Retinal pigment epithelial cell (primary cell): ENCODE measurements around the gene TBCD.

Source experiments
- DNase-seq: peaks from one replicate; pipeline ENCODE4 v3.0.0-alpha.2; 2010; ENCODE audit warnings: low read depth
- H3K4me3 ChIP-seq: 2 replicates; pipeline ENCODE4 v1.5.1; 2011; ENCODE audit warnings: mild to moderate bottlenecking, low read length, control low read depth, moderate library complexity
- TF ChIP-seq, protein P1 (sequence below): conservative IDR thresholded peaks from 2 replicates; pipeline ENCODE4 v1.5.1; 2011; ENCODE audit warnings: low read depth, low read length, control low read depth, inconsistent platforms

The TBCD gene

DNA sequence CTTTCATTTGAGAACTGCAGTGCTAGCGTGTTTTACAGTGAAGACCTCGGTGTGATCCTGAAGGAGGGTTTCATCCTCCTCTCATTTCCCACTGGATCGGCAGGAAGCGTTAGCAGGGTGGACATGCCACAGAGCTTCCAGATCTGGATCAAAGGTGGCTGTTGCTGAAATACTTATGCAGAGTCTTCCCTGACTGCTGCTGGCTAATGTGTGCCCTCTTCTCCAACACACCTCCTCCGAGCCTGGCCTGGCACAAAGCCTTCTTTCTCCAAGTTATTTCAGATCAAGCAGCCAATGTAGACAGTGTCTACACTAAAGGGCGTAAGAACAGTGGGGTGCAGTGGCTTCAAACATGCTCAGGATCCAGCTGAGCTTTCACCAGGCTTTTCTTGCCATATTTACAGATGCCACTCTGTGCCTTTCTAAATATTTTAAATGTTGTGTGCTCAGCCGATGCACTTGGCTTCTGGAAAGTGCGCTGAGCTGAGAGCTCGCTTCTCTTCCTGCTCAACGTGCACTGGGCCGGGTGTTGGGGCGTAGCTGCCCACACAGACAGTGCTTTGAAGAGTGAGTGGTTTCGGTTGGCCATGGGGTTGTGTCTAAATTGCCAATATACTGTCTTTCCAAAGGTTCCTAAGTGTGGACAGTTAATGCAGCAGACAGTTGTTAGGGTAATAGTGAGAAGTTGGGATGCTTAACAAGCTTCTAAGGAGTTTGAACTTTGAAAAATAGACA lies 85.9 kb downstream of the TBCD start:
- no peak for DNase-seq
- H3K4me3 ChIP-seq = no peak overlapping the region
- TF ChIP-seq, protein P1, sequence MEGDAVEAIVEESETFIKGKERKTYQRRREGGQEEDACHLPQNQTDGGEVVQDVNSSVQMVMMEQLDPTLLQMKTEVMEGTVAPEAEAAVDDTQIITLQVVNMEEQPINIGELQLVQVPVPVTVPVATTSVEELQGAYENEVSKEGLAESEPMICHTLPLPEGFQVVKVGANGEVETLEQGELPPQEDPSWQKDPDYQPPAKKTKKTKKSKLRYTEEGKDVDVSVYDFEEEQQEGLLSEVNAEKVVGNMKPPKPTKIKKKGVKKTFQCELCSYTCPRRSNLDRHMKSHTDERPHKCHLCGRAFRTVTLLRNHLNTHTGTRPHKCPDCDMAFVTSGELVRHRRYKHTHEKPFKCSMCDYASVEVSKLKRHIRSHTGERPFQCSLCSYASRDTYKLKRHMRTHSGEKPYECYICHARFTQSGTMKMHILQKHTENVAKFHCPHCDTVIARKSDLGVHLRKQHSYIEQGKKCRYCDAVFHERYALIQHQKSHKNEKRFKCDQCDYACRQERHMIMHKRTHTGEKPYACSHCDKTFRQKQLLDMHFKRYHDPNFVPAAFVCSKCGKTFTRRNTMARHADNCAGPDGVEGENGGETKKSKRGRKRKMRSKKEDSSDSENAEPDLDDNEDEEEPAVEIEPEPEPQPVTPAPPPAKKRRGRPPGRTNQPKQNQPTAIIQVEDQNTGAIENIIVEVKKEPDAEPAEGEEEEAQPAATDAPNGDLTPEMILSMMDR = no peak

DNA sequence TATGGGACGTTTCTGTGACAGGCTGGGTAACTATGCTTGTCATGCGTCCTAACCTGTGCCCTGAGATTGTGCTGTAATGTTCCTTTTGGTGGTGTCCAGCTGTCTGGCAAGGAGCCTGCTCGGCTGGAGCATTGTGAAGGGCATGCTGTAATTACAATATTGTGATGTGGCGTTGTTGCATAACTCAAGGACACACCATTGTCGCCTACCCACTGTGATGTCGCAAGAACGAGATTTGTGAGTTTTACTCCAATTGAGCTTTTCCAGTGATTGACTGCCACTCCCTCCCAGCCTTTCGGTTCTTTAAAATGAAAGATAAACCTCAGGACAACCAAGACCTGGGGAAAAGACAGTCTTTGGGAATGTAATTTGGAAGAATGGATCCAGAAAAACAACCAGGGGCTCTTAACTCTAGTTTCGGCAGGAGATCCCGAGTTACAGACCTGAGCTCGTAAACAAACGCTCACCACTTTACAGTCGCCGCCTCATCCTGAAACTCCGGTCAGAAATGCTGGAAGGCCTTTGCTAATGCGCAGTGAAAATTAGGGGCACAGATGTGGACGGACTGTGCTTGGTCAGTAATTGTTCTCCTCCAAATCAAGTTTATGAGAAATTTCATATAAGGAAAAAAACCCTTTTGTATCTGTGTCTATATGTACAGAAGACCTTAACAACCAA lies 86.7 kb downstream of the TBCD start:
- no peak overlapping the region for H3K4me3 ChIP-seq

DNA sequence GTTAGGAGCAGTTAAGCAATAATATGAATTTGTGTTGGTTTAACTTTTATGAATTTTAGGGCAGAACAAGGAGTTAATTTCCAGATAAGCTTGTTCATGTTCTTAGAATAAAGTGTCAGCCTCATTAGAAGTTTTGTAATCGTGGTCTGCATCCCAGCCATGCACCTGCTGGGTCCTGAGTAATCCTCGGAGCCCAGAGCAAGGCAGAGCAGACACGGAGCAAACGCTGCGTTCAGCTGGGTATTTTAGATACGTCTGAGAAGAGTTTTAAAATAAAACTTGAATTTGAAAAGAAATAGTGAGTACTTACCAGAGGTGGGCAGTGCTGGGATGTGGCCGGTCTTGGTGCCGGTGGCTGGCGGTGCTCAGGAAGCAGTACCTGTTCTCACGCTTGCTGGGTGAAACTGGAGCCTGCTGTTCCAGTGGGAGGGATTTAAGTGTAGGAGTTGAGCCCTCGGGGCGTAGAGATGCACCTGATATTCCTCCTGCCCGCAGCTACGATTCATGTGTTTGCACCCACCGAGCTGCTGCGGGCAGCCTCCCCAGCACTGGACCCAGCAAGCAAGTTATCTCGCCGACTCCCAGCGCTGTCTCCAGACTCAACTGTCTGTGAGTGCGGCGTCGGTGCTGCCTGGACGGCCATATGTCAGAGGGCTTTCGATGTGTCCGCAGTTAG lies 87.9 kb downstream of the TBCD start, which contains the start of gene ZNF750:
ZNF750 (minus strand) TSS at position 406 of the 676 bp plus-strand sequence. CDS start 7,568 bp downstream, outside the sequence.
- TF ChIP-seq, protein P1 = no peak
- H3K4me3 ChIP-seq = no peak within 1 kb of the TSS
- DNase-seq = no peak

More for the DNA sequence above, 86.7 kb downstream of the TBCD start:
- TF ChIP-seq, protein P1 = no peak
- no peak for DNase-seq

DNA sequence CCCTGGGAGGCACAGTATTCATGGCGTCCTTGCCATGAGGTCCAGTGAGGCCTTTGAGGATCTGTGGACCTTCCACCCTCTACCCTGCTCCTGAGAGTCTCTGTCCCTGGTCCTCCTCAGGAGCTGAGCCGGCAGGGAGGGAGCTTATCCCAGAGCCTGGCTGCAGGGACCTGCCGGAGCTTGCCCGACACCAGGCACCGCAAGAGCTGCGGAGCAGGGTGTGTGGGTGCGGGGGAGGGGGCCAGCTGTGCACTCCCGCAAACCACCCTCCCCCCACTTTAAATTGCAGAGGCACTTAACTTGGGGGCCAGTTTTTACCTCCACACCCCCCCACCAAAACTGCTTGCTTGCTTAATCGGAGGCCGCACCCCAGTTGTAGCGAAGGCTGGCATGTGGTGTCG lies 88.6 kb downstream of the TBCD start:
- no peak for DNase-seq
- no peak overlapping the region for H3K4me3 ChIP-seq
- TF ChIP-seq, protein P1 = no peak

DNA sequence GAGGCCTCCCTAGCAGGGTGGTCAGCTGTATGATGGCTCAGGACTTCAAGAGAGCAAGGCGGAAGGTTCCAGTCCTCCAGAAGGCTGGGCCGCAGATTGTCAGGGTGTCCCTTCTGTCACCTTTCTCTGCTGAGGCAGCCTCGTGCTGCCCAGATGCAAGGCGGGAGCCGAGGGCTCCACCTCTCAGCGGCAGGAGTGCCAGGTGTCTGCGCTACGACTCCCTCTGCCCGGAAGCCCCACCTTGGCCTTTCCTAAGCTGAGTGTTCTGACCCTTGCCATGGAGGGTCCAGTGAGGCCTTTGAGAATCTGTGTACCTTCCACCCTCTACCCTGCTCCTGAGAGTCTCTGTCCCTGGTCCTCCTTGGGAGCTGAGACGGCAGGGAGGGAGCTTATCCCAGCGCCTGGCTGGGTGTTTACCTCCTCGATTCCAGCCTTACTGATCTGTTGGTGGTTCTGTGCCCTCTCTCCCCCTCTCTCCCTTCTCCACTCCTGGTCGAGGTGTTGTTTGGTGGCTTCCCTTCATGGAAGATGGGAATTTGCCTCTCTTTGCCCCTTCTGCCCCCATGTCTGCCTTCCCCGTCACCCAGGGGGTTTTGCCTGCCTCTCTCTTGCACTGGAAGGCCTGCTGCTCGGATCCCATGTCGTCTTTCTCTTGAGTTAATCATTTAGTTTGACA lies 90.2 kb downstream of the TBCD start:
- no peak for DNase-seq
- H3K4me3 ChIP-seq = no peak overlapping the region
- TF ChIP-seq, protein P1 = no peak

DNA sequence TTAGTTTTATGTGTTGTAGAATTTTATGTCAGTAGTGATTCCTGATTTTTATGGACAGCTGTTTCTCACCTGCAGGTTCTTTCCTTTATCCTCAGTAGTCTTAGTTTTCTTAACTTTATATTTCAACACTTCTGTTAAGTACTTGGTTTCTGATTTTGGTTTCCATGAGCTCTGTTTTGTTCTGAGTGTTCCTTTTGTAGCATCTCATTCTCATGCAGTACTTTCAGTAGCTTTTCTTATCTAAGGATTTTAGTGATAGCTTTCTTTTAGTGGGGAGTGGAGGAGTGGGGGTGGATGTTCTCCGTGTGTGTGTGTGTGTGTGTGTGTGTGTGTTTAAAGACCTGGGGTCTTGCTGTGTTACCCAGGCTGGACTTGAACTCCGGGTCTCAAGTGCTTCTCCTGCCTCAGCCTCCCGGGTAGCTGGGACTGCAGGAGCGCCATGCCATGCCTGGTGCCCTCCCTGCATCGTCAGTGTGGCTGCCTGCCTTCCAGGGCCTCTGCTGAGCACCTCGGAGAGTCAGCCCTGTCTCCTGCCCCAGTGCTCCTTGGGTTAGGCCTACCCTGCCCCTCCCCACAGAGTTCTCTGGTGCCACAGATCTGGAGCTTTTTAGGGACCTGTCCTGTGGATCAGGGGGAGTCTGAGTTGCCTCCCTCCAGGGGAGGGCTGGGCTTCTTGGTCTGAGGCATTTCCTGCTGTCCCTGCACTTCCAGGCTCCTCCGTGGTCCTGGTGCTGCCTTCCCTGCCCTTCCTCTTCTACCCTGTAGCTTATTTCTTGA lies 92.2 kb downstream of the TBCD start:
- no peak for DNase-seq
- TF ChIP-seq, protein P1 = no peak
- H3K4me3 ChIP-seq = no peak overlapping the region
